Transverse colon (tissue), 4 donors: ENCODE data around the gene SLIT1. TPM values are rescaled to one million over a fixed set of nuclear protein-coding genes. Genes with fewer than 3 reads are reported as not detected.

ENCODE experiments used
- DNase-seq: peaks from one replicate; pipeline ENCODE4 v3.0.0-alpha.2; 2019
- H3K27ac ChIP-seq, 4 donors: fragments of 200-600 bp; sonication (generic); 2 replicates each; pipeline ENCODE4 v1.5.1; 2016 to 2018; ENCODE audit warnings: inconsistent platforms in 4 of 4
- H3K27me3 ChIP-seq: fragments of 200-600 bp; sonication (generic); 2 replicates; pipeline ENCODE4 v1.5.1; 2017; ENCODE audit warnings: inconsistent platforms
- H3K36me3 ChIP-seq, 4 donors: fragments of 200-600 bp; sonication (generic); 2 replicates each; pipeline ENCODE4 v1.5.1; 2017 to 2019; ENCODE audit warnings: inconsistent platforms in 4 of 4
- H3K4me1 ChIP-seq, 4 donors: fragments of 200-600 bp; sonication (generic); 2 replicates each; pipeline ENCODE4 v1.5.1; 2017 to 2020; ENCODE audit warnings: inconsistent platforms in 4 of 4
- H3K4me3 ChIP-seq, 4 donors: fragments of 200-600 bp; sonication (generic); 1 replicate in 1 of 4; 2 replicates in 3 of 4; pipeline versions ENCODE4 v1.5.1 to v1.6.1; 2017 to 2019; ENCODE audit warnings: inconsistent platforms in 4 of 4
- H3K9me3 ChIP-seq, 2 donors: fragments of 200-600 bp; sonication (generic); 2 replicates each; pipeline ENCODE4 v1.5.1; 2017 to 2019; ENCODE audit warnings: inconsistent platforms in 2 of 2
- CTCF ChIP-seq, 5 experiments: fragments of 200-600 bp in 3 of 5; fragments of 450-650 bp in 2 of 5; sonication (generic) in 3 of 5; IDR thresholded peaks; 1 replicate in 2 of 5; 2 replicates in 3 of 5; pipeline ENCODE4 v1.5.1; 2016 to 2017; ENCODE audit warnings: antibody characterized with exemption in 5 of 5, inconsistent platforms in 3 of 5, mild to moderate bottlenecking in 2 of 5, moderate library complexity in 1 of 5
- EP300 ChIP-seq: sonication (generic); formaldehyde crosslinking; IDR thresholded peaks from one replicate; pipeline ENCODE4 v1.6.1; 2017; ENCODE audit warnings: antibody characterized with exemption, low read depth
- POLR2A ChIP-seq: fragments of 450-650 bp; IDR thresholded peaks from one replicate; pipeline ENCODE4 v1.6.1; 2016; ENCODE audit warnings: antibody characterized with exemption, mild to moderate bottlenecking, moderate library complexity
- POLR2AphosphoS5 ChIP-seq, 3 donors: sonication (generic); formaldehyde crosslinking; IDR thresholded peaks; one replicate each; pipeline ENCODE4 v1.6.1; 2016; ENCODE audit warnings: antibody characterized with exemption in 3 of 3
- WGBS, 2 donors: methylation state at CpG; one replicate each; pipeline ENCODE4 v1.1.5; 2018; ENCODE audit warnings: low coverage in 1 of 2; 5-methylcytosine and 5-hydroxymethylcytosine counted together
- in situ Hi-C, 4 donors: fragments of 200-750 bp; cut with MboI; loops; one replicate each; pipeline versions ENCODE4 v1.15.0 to v1.15.1; 2017; ENCODE audit warnings: low sequenced_read_pairs in 3 of 4, low pct_ligation_motif_present in 1 of 4, low pct_unique_long_range_greater_than_20kb in 1 of 4
- intact Hi-C: fragments of 100-400 bp; cut with DNase I; formaldehyde crosslinking; loops from one replicate; pipeline ENCODE4 v1.15.1; 2023; ENCODE audit warnings: low total_unique reads
- total RNA-seq, 4 donors: library from RNA; depleted of rRNA; stranded (reverse); fragments of >200 nt; gene quantifications; one replicate each; pipeline ENCODE4 v1.1.0, GENCODE V29; 2016

Gene SLIT1
- total RNA-seq, 4 donors from 2014 or later, result 0.27 to 1.9 (median 0.32) TPM; not detected in 1

- no peak overlapping the region for H3K27ac ChIP-seq
- H3K27me3 ChIP-seq, result no peaks in the 10 kb centered on the region
- DNase-seq, result no peak
- no peaks in the 10 kb centered on the region for H3K4me1 ChIP-seq
- peaks cover 0 to 5% (median 2%) of the 10 kb centered on the region in 4 donors for H3K36me3 ChIP-seq
- no peaks in the 10 kb centered on the region for H3K9me3 ChIP-seq
- intact Hi-C loops, result no loop called here
- in situ Hi-C loops, result loop anchor here in 1 of 4 donors (25.0 kb wide), 1 partner anchor 137 kb away; no protein-coding TSS in a partner anchor
- 60 to 75% methylated on average over 1 to 4 of the region's 4 CpGs for WGBS, 2 donors
- H3K4me3 ChIP-seq, result no peak overlapping the region
- no peak for TF ChIP-seq POLR2AphosphoS5 (IDR thresholded peaks at IDR 0.05)
Measured at GRCh38 chr10:97224483-97225435, 39.0 kb upstream of the SLIT1 start.

- H3K4me1 ChIP-seq, result no peaks in the 10 kb centered on the region
- no peak overlapping the region for H3K27ac ChIP-seq
- intact Hi-C loops, result no loop called here
- DNase-seq, result no peak
- 96 to 100% methylated on average over 3 to 6 of the region's 6 CpGs for WGBS, 2 donors
- in situ Hi-C loops, result loop anchor here in 1 of 4 donors (25.0 kb wide), 1 partner anchor 135 kb away; no protein-coding TSS in a partner anchor
- TF ChIP-seq EP300, result no peak
- no peak for TF ChIP-seq POLR2A
- TF ChIP-seq CTCF (IDR thresholded peaks at IDR 0.05), result no peak
- no peak for TF ChIP-seq POLR2AphosphoS5 (IDR thresholded peaks at IDR 0.05)
- H3K9me3 ChIP-seq, result no peaks in the 10 kb centered on the region
- H3K4me3 ChIP-seq, result no peak overlapping the region
- no peaks in the 10 kb centered on the region for H3K27me3 ChIP-seq
- peaks cover 0 to 3% (median 0%) of the 10 kb centered on the region in 4 donors for H3K36me3 ChIP-seq
Measured at GRCh38 chr10:97222326-97222961, 36.7 kb upstream of the SLIT1 start.

GRCh38 chr10:97220355-97220754, 34.6 kb upstream of the SLIT1 start:
- WGBS, 2 donors, result 88% methylated on average over 2 to 3 of the region's 3 CpGs
- TF ChIP-seq POLR2AphosphoS5 (IDR thresholded peaks at IDR 0.05) (no peak), EP300 (no peak), POLR2A (no peak), CTCF (IDR thresholded peaks at IDR 0.05) (no peak)
- in situ Hi-C loops (loop anchor here in 1 of 4 donors (25.0 kb wide), 1 partner anchor 133 kb away; no protein-coding TSS in a partner anchor), intact Hi-C loops (no loop called here)
- Histone ChIP-seq H3K27me3 (no peaks in the 10 kb centered on the region), H3K36me3 (no peaks in the 10 kb centered on the region), H3K4me3 (no peak overlapping the region), H3K9me3 (no peaks in the 10 kb centered on the region), H3K27ac (no peak overlapping the region), H3K4me1 (no peaks in the 10 kb centered on the region)
- no peak for DNase-seq

GRCh38 chr10:97217299-97217698, 31.5 kb upstream of the SLIT1 start:
- Histone ChIP-seq H3K4me1 (no peaks in the 10 kb centered on the region), H3K36me3 (no peaks in the 10 kb centered on the region), H3K27me3 (no peaks in the 10 kb centered on the region), H3K9me3 (no peaks in the 10 kb centered on the region), H3K27ac (no peak overlapping the region), H3K4me3 (no peak overlapping the region)
- WGBS, 2 donors, result 80 to 84% methylated on average over 3 of the region's 3 CpGs
- TF ChIP-seq POLR2A (no peak), EP300 (no peak), POLR2AphosphoS5 (IDR thresholded peaks at IDR 0.05) (no peak), CTCF (IDR thresholded peaks at IDR 0.05) (no peak)
- no peak for DNase-seq
- in situ Hi-C loops (loop anchor here in 1 of 4 donors (25.0 kb wide), 1 partner anchor 130 kb away; no protein-coding TSS in a partner anchor), intact Hi-C loops (no loop called here)
